ENCODE measurements around the gene ARHGAP10.

The ARHGAP10 gene

DNA sequence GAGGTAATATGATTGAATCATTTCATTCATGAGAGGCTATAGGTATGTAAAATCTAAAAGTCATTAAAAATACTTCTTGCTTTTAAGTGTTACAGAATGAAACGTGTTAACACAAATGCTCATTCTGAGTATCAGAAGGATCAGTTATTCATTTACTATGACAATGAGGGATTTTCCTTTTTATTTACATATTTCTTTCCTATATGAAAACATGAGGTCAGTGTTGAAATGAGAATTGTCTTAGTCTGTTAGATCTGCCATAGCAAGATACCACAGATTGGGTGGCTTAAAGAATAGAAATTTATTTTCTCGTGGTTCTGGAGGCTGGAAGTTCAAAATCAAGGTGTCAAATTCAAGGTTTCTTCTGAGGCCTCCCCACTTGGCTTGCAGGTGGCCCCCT, 181.2 kb downstream of the ARHGAP10 start:
- no peak for DNase-seq

GRCh38 chr4:147916351-147916750, 184.5 kb downstream of the ARHGAP10 start:
- no peak for DNase-seq

DNA sequence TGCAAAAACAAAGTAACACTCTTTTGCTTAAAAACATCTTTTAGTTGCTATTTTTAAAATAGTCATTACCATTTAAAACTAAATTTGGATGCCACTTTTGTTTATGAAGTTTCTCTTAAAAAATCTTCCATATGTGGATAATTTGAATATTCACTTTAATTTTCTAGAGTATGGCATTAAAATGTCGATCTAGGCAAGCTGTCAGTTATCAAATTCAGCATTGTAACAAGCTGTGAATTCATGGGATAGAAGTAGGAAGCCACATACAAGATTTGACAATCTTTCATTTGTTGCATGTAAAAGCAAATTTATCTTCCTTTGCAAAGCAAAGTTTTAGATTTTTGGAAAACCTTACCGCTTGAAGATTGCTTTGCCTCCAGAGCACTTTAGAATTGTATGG, 191.5 kb downstream of the ARHGAP10 start:
- DNase-seq = no peak

DNA sequence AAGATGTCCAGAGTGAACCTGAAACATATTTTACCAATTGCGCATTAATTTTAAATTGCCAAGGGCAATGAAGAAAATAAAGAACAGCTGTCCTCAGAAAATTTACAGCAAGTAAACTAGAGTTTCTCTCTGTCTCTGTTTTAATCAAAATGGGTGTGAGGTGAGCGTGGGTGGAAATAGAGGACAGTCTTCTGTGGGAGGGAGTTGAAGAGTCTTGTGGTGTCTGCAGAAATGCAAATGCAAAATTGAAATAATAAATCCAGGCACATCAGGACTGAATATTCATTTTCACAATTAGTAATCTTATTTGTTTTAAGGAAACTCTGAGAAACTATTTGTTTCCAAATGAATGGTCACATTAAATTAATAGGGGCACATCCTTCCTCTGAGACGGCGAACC, 192.0 kb downstream of the ARHGAP10 start:
- no peak for DNase-seq

DNA sequence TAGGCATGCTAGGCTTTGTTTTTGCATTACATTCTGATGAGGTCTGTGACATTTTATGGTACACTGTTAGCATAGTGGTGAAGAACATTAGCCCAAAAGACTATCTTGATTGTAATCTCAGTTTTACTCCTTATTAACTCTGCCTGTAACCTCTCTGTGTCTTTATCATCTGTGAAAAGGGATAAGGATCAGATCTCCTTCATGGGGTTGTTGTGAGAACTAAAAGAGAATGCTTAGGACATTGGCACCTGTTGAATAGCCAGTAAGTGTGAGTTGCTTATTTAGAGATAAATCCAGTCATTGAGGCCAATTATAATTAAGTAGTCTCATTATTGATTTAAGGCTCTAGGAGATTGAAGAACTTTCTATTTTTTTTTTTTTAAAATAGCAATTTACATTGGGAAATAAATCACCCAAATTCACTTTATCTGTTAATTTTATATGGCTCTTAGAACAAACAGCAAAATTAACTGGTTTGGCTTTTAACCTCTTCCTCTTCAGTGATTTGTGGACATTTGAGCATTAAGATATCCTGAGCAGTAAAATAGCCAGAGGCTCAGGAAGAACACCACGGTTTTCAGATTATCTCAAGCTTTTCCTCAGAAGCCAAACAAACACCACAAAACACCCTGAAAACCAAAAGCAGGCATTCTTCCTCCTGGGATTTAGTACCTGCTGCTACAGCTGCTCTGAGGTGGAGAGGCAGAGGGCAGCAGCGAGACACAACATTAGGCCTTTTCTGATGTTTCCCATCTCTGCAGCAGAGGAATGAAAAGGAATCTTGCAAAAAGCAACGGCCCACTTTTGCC, 192.9 kb downstream of the ARHGAP10 start:
- DNase-seq = no peak

- DNase-seq = no peak
These were observed 195.7 kb downstream of the ARHGAP10 start for GRCh38 chr4:147927377-147928137.

- no peak for DNase-seq
These were observed 196.5 kb downstream of the ARHGAP10 start for GRCh38 chr4:147928400-147928799.

DNA sequence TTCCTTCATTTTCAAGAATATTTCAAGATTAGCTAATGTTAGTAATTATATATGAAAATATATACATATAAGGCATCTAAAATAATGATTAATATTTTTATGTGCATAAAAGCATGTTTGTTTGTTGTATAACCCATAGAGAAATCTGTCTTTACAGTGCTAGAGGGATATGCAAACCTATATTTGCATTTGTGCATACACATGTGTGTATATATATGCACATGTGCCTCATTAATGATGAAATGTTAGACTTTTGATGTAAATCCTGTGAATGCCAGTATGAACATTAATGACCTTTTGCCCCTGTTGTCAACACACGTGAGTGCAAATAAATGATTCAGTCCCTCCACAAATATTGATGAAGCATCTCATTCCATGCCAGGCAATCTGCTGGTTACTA, 197.9 kb downstream of the ARHGAP10 start:
- DNase-seq = no peak

DNA sequence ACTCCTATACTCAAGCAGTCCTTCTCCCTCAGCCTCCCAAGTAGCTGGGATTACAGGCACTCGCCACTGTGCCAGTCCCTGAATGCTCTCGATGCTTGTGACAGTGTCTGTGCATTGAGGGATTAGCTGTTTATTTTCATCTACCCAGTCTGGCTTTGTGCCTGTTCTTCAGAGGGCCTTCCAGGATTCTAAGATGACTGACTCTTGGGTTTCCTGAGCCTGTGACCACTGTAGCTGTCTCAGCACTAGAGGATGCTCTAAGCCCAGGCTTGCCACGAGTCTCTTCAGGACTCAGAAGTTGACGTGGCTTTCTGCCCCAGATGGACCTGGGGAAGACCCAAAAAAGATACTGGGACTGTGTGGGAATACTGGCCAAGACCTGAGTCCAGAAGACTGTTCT, 201.4 kb downstream of the ARHGAP10 start:
- no peak for DNase-seq

DNA sequence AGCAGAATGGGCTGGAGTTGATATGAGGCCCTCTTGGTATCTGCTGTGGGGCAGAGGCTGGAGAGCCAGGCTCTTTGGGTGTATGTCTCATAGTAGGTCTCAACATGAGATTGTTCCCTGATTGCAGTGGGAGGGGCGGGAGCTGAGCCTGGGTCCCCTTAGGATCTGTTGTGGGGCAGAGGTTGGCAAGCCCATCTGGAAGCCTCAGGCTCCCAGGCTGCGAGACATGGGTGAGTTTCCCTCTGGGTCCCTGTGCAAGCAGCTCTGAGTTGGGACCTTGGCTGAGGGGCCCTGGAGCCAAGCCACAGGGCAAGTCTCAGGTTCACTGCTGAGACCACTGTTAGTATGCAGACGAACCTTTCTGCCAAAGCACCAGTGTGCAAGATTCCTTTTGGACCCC, 201.9 kb downstream of the ARHGAP10 start:
- no peak for DNase-seq

DNA sequence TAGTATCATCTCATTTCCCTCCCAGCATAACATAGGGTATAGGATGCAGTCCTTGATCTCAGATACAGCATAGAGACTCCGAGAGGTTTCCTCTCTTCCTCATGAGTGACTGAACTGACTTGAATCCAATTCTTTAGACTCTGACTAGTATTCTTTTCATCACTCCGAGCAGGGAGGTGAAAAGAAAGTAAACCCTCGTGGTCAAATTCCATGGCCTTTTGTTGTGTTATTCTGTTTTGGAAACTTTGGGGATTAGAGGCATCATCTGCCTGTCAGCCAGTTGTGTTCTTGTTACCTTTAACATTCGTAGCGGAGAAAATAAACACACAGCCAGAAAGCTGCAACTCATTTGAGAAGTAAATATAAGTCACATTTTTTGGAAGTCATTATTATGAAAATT, 206.6 kb downstream of the ARHGAP10 start:
- no peak for DNase-seq

DNA sequence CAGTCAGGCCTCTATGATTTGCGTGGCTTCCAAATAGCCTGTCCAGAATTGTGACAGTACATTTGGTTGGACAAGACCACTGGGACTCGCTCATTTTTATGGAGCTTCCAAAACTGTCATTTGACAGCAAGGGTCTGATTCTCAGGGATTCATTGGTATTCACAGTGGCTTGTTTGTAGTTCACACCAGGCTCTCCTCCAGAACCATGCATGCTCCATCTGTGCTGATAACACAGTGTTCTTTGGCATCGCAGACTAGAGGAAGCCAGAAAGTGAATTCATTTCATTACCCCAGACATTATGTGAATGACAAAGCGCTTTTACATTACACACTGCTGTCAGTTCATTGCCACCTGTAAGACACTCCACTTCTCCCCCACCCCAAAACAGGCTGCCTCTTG, 208.3 kb downstream of the ARHGAP10 start:
- no peak for DNase-seq

- DNase-seq = no peak
These were observed 209.5 kb downstream of the ARHGAP10 start for GRCh38 chr4:147941373-147941772.

- DNase-seq = no peak
These were observed 210.8 kb downstream of the ARHGAP10 start for GRCh38 chr4:147942729-147943128.

- DNase-seq = no peak
These were observed 211.3 kb downstream of the ARHGAP10 start for GRCh38 chr4:147943159-147943638.

DNA sequence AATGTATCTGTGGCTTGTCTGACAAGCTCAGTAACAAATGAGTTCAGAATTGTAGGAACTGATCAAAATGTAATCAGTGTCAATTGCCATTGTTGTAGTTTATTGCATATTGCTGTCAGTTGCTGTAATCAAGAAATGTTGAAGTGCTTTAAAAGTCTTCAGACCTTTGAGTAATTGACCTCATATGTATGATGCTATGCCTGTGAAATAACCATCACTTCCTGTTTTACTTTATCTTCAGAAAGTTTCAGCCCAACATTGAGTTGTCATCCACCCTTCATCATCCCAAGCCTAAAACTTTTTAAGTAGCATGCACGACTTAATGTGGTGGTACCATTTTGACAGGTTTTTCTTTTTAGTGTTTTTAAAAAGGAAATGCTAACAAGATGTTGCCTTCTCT, 212.4 kb downstream of the ARHGAP10 start:
- no peak for DNase-seq

DNA sequence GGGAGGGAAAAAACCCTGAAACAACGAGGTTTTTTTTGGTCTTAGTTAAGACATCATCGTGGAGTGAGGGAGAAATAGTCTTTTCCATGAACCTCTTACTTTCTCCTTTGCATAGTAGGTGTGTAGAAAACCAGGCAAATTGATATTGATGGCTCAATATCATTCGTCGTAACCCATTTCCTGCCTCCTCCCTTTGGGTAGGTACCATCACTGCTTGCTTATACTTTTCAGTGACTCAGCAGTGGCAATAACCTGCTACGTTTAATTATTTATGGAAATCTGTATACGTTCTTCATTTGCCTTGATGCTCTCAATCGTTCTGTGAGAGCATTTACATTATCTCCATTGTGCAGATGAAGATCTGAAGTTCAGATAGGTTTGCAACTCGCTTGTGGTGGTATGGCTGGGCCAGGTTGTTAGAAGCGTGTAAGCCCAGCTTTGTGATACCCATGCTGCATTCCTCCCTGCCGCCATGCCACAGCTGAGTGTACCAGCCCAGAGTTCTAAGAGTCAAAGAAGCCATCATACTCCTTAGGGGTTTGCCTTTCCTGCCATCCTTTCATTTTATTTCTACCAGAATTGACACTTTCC, 212.9 kb downstream of the ARHGAP10 start:
- no peak for DNase-seq

DNA sequence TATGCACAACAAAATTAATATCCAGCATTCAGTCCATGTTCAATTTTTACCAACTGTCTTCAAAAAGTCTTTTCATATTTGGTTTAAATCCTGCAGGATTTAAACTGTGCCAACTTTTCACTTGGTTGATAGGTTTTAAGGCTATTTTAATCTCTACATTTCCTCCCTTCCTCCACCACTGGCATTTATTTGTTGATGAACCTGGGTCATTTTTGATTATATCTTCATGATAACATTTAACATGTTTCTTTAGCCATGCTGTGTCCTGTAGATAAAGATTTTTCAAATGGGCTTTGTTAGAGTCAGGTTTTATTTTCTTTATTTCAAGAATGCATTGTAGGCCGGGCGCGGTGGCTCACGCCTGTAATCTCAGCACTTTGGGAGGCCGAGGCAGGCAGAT, 216.4 kb downstream of the ARHGAP10 start:
- no peak for DNase-seq

- no peak for DNase-seq
These were observed 218.4 kb downstream of the ARHGAP10 start for GRCh38 chr4:147950261-147950660.

- no peak for DNase-seq
These were observed 219.0 kb downstream of the ARHGAP10 start for GRCh38 chr4:147950841-147951240.

DNA sequence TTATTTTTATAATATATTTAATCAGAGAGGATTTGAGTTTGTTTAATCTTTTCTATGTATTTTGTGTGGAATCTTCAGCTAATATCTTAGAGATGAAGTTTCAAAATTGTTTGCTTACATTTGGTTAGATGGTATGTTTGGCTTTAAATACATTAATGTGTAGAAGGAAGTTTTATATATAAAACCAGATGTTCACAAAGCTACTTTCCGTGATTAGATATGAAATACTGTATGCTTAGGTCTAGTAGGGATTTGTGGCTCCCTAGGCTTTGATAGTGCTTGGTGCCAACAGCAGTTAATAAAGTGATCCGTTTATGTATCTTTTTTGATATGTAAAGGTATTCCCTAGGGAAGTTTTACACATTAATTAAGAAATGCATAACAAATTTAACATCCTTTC, 223.0 kb downstream of the ARHGAP10 start:
- DNase-seq = no peak

DNA sequence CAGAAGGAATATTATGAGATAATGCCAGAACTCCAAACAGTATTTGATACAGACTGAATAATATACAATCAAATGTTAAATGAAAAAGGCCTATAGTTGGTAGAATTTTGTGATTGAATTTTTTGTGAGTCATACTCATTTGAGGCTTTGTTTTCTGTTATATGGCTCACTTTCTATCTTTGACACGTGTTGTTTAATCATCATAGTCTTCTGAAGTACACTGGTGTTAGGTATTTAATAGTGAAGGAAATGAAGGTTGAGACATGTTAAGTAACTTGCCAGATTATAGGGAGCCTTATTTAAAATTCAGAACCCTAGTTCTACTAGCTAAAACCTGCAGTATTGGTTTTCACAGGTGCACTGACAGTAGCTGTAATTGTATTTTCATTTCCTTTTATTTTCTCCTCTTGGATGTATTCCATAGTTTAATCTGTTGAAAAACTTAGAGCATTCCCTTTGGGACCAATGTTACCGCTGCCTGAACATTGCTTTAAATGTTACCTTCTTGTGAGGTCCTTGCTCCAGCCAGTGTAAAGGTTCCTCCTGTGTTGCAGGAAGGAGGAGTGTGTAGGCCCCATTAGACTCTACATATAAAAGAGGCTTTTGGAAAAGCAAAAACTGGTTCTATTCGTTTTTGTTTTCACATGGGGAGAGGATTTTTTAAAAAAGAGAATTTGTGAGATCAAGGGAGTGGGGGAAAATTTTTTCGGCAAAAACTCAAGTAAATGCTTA, 224.1 kb downstream of the ARHGAP10 start:
- no peak for DNase-seq

- no peak for DNase-seq
These were observed 225.6 kb downstream of the ARHGAP10 start for GRCh38 chr4:147957446-147957845.
